ENCODE results near the gene ARL3.
"Not testable (repeated sequence)": the region's sequence is repeated elsewhere in the genome, so short reads cannot be mapped to it uniquely, and the experiment has no call there.

The ARL3 gene

DNA sequence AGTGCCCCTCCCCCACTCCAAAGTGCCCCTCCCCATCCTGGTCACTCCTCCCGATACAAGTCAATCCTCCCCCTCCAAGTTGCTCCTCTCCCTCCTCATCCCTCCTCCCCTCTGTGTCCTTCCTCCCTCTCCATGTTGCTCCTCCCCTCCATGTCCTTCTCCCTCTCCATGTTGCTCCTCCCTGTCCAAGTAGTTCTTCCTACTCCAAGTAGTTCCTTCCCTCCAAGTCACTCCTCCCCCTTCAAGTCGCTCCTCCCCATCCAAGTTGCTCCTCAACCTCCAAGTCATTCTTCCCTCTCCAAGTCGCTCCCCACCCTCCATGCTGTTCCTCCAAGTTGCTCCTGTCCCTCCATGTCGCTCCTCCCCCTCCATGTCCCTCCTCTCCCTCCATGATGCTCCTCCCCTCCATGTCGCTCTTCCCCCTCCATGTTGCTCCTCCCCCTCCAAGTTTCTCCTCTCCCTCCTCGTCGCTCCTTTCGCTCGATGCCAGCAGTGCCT is 20.9 kb upstream of the ARL3 start:
- DNase-seq: no peak

- DNase-seq: no peak
These were observed 18.5 kb upstream of the ARL3 start for GRCh38 chr10:102732661-102733060.

DNA sequence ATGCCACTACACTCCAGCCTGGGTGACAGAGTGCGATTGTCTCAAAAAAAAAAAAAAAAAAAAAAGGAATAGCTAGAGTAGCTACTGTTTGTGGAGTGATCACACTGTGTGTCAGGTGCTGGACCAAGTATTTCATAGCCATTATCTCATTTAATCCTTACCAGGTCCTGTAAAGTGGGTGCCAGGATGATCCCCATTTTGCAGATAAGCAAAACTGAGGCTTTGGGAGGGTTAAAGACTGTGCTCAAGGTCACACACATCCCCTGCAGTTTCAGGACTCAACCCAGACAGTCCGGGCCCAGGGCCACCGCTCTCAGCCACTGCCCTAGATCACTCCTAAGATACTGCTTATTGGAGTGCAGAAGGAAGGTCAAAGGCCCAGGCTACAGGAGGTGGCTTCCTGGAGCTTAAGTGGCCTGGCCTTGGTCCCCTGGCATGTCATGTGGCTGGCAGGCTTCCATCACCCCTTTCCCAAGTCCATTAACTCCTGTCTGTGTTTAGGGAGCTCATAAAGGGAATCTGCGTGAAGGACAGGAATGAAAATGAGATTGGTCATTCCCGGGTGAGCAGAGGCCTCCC is 17.1 kb upstream of the ARL3 start:
- DNase-seq: no peak

GRCh38 chr10:102729029-102730026 is 15.1 kb upstream of the ARL3 start:
- DNase-seq: peak; percentile 53

- no peak for DNase-seq
These were observed 13.0 kb upstream of the ARL3 start for GRCh38 chr10:102727037-102727818.

DNA sequence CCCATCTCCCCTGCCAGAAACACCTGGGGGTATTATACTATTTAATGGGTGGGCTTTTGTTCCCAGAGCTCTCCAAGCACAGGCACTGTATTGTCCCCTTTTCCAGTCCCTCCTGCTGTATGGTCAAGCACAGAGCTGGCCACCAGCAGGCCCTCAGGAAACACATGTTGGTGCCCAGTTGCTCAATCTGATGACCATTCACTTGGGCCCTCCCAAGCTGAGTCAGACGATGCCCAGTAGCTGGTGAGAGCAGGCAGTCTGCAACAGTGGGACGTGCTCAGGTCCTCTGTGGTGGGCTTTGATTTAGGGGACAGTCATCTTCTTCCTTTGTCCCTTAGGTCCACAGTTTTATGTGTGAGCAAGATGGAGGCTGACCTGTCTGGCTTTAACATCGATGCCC is 12.1 kb upstream of the ARL3 start:
- DNase-seq: no peak

- no peak for DNase-seq
These were observed 9.8 kb upstream of the ARL3 start for GRCh38 chr10:102723989-102724388.

DNA sequence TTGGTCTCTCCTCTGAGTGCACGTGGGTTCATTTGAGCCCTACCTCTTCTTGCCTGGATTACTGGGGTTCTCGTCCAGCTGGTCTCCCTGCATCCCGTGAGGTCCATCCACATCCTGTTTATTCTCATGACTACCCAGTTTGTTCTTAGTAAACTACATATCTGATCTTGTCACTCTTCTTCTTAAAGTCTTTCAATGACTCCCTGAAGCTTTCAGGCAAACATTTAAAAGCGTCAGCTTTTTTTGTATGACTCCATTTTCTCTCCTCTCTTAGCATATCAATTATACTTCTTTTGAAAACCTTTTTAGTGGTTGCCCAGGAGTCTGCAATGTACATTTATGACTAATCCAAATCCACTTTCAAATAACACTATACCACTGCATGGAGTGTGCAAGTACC is 7.8 kb upstream of the ARL3 start:
- DNase-seq: no peak

DNA sequence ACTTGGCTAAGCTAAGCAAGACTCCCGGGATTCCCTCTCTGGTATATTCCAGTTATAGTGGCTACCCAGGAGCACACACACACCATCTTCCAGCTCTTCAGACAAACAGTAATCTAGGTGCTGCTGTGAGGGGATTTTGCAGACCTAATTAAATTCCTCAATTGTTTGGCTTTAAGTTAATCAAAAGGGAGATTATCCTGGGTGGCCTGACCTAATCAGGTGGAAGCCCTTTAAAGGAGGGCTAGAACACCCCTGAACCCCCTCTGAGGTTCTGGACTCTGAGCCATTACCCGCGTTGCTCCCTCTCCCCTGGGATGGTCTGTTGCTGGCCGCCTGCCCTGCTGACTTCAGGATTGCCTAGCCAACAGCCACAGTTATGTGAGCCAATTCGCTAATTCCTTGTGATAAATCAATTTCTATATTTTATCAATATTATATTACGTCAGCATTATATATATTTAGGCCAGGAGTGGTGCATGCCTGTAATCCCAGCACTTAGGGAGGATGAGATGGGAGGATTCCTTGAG is 6.6 kb upstream of the ARL3 start:
- no peak for DNase-seq

GRCh38 chr10:102720337-102720736 is 6.1 kb upstream of the ARL3 start:
- no peak for DNase-seq

GRCh38 chr10:102718220-102718619 is 4.0 kb upstream of the ARL3 start:
- DNase-seq: no peak

DNA sequence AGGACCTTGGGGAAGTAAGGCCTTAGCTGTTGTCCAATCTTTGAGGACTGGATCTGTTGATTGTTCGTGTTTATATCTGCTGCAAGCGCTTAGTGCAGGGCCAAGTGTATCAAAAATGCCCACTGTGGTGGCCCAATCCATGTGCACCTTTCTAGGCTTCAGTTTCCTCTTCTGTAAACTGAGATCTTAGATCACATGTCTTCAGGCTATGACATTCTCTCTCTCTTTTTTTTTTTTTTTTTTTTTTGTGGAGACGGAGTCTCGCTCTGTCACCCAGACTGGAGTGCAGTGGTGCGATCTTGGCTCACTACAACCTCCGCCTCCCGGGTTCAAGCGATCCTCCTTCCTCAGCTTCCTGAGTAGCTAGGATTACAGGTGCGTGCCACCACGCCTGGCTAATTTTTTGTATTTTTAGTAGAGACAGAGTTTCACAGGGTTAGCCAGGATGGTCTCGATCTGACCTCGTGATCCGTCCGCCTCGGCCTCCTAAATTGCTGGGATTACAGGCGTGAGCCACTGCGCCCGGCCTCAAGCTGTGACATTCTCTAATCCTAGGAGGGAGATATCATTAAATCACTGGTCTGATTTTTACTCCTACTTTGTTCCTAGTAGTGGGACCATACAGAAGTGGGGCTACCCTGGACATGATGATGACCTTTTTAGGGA is 2.8 kb upstream of the ARL3 start:
- not testable (repeated sequence) for DNase-seq

DNA sequence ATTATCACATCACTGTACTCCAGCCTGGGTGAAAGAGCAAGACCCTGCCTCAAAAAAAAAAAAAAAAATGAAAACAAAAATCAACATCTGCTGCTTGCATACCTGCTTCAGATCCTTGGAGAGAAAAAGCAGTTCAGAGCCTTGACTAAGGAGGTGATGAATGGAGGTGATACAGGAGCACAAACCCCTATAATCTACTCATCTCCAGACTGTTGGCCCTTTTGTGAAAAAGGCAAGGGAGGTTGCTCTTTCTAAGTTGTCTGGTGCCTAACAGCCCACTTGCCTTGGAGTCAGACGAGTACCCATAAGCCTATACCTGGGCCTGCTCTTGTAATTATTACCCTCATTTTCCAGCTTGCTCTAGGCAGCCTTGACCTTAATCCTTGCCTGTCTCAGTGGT is 1.7 kb upstream of the ARL3 start:
- DNase-seq: no peak

DNA sequence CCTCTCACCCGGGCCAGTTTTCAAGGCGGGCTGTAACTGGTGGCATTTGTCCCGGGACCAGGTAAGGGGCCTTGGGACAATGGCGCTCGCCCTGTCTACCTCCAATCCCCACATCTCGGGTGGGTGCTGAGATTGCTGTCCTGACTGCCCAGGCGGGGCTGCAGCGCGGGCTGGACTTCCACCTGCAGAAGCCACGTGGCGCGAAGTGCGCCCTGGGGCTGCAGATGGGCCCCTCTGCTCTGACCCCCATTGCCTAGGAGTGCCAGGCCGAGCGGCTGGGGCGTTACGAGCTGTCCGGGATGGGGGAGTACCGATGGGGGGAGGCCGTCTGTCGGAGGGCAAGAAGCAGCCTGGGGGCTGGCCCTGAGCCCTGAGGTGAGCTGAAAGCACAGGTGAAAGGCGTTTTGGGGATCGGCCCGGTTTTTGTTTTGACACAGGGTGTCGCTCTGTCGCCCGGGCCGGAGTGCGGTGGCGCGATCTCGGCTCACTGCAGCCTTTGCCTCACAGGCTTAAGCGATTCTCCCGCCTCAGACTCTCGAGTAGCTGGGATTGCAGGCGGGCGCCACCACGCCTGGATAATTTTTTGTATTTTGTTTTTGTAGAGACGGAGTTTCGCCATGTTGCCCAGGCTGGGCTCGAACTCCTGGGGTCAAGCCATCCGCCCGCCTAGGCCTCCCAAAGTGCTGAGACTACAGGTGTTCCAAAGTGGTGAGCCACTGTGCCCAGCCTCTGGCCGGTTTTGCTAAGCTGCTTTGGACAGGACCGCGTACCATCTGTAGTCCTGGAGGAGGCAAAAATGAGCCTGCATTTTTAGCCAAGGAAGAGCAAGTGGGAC is 641 bp upstream of the ARL3 start, which contains the start of gene SFXN2:
TSS of gene SFXN2 (plus strand) at position 16 of the 835 bp plus-strand sequence. CDS start 12,001 bp downstream, outside the sequence.
- DNase-seq: peak; percentile 45

- DNase-seq: no peak
These were observed 721 bp downstream of the ARL3 start for GRCh38 chr10:102713539-102713813.

DNA sequence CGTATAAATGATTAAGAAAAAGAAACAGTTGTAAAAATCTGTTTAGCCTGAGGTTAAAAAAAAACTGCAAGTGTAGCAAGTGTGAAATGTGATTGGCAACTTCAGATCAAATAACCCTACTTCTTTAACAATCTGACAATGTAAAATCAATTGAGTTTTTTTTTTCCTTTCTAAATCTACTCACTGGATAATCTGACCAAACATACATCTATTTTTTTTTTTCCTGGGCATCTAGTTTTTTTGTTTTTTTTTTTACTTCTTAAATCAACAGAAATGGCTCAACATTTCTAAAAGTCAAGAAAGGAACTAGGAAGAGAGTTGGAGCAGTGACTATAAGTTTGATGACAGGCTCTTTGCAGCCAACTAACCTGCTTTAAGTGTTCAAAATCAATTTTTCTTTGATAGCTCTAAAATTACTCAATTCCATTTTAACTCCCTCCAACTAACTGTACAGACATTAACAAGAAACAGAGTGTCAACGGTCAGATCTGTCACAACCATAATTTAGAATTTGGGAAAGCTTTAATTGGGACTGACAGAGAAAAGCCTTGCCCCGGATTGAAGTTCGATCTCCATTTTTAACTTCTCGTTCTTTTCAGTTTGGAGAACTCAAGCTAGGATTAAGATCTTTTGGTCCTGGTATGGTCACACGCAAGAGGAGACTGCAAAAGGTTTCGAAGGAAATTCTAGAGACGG is 1.2 kb downstream of the ARL3 start:
- no peak for DNase-seq

GRCh38 chr10:102712089-102712488 is 2.1 kb downstream of the ARL3 start:
- no peak for DNase-seq

DNA sequence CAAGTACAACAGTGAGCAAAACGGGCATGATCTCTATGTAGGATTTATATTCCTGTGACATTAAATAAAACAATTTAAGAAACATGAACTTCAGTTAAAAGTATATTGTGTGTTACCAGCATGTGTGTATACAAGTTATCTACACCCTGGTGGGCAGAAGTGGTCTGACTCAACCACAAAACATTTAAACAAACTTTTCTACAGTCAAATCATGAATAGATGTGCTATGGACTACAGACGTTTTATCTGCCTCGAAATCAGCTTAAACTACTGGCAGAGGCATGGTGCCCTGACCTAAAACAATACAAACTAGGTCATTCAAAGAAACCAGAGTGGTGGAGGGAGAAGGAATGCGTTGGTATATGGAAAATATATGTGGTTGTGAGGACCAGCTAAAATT is 3.6 kb downstream of the ARL3 start:
- peak; percentile 30 for DNase-seq

- no peak for DNase-seq
These were observed 8.7 kb downstream of the ARL3 start for GRCh38 chr10:102705531-102705930.

- no peak for DNase-seq
These were observed 9.3 kb downstream of the ARL3 start for GRCh38 chr10:102704915-102705314.

DNA sequence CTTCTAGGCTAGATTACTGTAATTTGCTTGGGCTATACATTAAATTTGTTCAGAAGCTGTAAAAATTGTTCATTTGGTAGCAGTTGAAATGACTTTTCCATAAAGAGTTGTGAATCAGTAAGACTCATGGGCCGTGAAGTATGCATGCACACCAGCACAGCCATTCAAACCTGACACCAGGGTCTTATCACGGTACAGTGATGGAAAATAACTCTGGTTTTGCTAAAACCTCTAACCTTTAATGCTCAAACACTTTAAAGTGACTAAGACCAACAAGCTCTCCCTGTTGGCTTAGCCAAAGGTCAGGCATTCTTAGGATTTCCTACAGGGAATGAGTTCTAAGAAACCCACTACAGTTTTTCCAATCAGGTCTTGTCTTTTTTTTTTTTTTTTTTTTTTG is 11.5 kb downstream of the ARL3 start:
- no peak for DNase-seq
